IMR-90 (cell line): ENCODE data around the gene ITPKA. TPM values are rescaled to one million over a fixed set of nuclear protein-coding genes. Genes with fewer than 3 reads are reported as not detected.
A peak's percentile ranks its signal among the peaks of the same experiment; 100 is the strongest.

ENCODE experiments used
- ATAC-seq: fragments of 200-7000 bp; cut with Tn5 transposase; 2 replicates; pipeline ENCODE4 v1.9.1; 2020; ENCODE audit warnings: low read depth, mild to moderate bottlenecking, moderate library complexity
- BruUV-seq: library from RNA; stranded (reverse); fragments of 400-500 nt; replicated peaks from 2 replicates; lab custom pipeline; 2021; lab: Mats Ljungman, UMichigan
- CTCF ChIA-PET: fragments of 300-600 bp; formaldehyde crosslinking; extraction: SDS; loops from one replicate; lab custom pipeline; 2021; ENCODE audit warnings: antibody characterized with exemption; lab: Yijun Ruan, JAX
- POLR2A ChIA-PET: fragments of 300-600 bp; sonication (Branson Sonifier 250); formaldehyde crosslinking; loops from one replicate; lab custom pipeline; 2022; ENCODE audit warnings: antibody characterized with exemption; ENCODE audit not compliant: unreplicated experiment; lab: Charles Lee
- DNase-seq: peaks from one replicate; pipeline ENCODE4 v3.0.0; 2013
- H2AFZ ChIP-seq: replicated peaks from 2 replicates; pipeline ENCODE3; 2013; ENCODE audit warnings: low read length, mild to moderate bottlenecking; ENCODE audit not compliant: poor library complexity
- H2AK5ac ChIP-seq: 2 replicates; pipeline ENCODE4 v1.6.1; 2013; ENCODE audit warnings: low read depth, low read length, inconsistent platforms
- H2AK9ac ChIP-seq: replicated peaks from 2 replicates; pipeline ENCODE3; 2013; ENCODE audit warnings: mild to moderate bottlenecking, low read depth, low read length, moderate library complexity; ENCODE audit not compliant: poor library complexity
- H2BK120ac ChIP-seq: 2 replicates; pipeline ENCODE4 v1.6.1; 2013; ENCODE audit warnings: low read depth, low read length, inconsistent platforms
- H2BK15ac ChIP-seq: 3 replicates; pipeline ENCODE4 v1.6.1; 2013; ENCODE audit warnings: low read depth, low read length, inconsistent platforms
- H2BK20ac ChIP-seq: 2 replicates; pipeline ENCODE4 v1.6.1; 2013; ENCODE audit warnings: low read depth, mild to moderate bottlenecking, inconsistent platforms, low read length, moderate library complexity
- H2BK5ac ChIP-seq: 2 replicates; pipeline ENCODE4 v1.6.1; 2013; ENCODE audit warnings: mild to moderate bottlenecking, low read depth, low read length, inconsistent platforms; ENCODE audit not compliant: poor library complexity, severe bottlenecking
- H3K14ac ChIP-seq: replicated peaks from 2 replicates; pipeline ENCODE4 v1.6.1; 2013; ENCODE audit warnings: low read depth, low read length, inconsistent platforms
- H3K18ac ChIP-seq: 2 replicates; pipeline ENCODE4 v1.6.1; 2013; ENCODE audit warnings: low read depth, low read length, control low read depth
- H3K23ac ChIP-seq: 2 replicates; pipeline ENCODE4 v1.6.1; 2013; ENCODE audit warnings: low read depth, low read length, inconsistent platforms
- H3K27ac ChIP-seq: 2 replicates; pipeline ENCODE4 v1.5.1; 2013; ENCODE audit warnings: mild to moderate bottlenecking, control low read depth, low read length; ENCODE audit not compliant: insufficient read depth
- H3K27me3 ChIP-seq: 2 replicates; pipeline ENCODE4 v1.6.1; 2013; ENCODE audit warnings: low read length; ENCODE audit not compliant: control insufficient read depth, insufficient read depth
- H3K36me3 ChIP-seq: 2 replicates; pipeline ENCODE4 v1.6.1; 2013; ENCODE audit warnings: low read length, mixed read lengths; ENCODE audit not compliant: control insufficient read depth, insufficient read depth
- H3K4ac ChIP-seq: 2 replicates; pipeline ENCODE4 v1.6.1; 2013; ENCODE audit warnings: low read depth, low read length, inconsistent platforms
- H3K4me1 ChIP-seq: 2 replicates; pipeline ENCODE4 v1.6.1; 2013; ENCODE audit warnings: low read length, mixed read lengths; ENCODE audit not compliant: control insufficient read depth, insufficient read depth
- H3K4me2 ChIP-seq: 2 replicates; pipeline ENCODE4 v1.6.1; 2013; ENCODE audit warnings: low read depth, mild to moderate bottlenecking, control low read depth, low read length, moderate library complexity
- H3K4me3 ChIP-seq: 2 replicates; pipeline ENCODE4 v1.5.1; 2013; ENCODE audit warnings: low read depth, mild to moderate bottlenecking, control low read depth, low read length, moderate library complexity; ENCODE audit not compliant: insufficient read depth
- H3K56ac ChIP-seq: 2 replicates; pipeline ENCODE4 v1.6.1; 2013; ENCODE audit warnings: low read length, inconsistent platforms; ENCODE audit not compliant: insufficient read depth; ENCODE audit errors: extremely low read depth
- H3K79me1 ChIP-seq, 2 experiments: 2 replicates each; pipeline ENCODE4 v1.6.1; 2013; ENCODE audit warnings: low read length in 2 of 2, inconsistent platforms in 1 of 2, low read depth in 1 of 2
- H3K9ac ChIP-seq: 2 replicates; pipeline ENCODE4 v1.6.1; 2013; ENCODE audit warnings: low read depth, low read length, control low read depth
- H3K9me1 ChIP-seq: 2 replicates; pipeline ENCODE4 v1.6.1; 2013; ENCODE audit warnings: low read length, inconsistent platforms; ENCODE audit not compliant: insufficient read depth
- H3K9me3 ChIP-seq: 2 replicates; pipeline ENCODE4 v1.6.1; 2013; ENCODE audit warnings: low read length; ENCODE audit not compliant: control insufficient read depth, insufficient read depth
- H4K20me1 ChIP-seq: 2 replicates; pipeline ENCODE4 v1.6.1; 2013; ENCODE audit warnings: low read length, inconsistent platforms; ENCODE audit not compliant: insufficient read depth
- H4K5ac ChIP-seq: 2 replicates; pipeline ENCODE4 v1.6.1; 2013; ENCODE audit warnings: mild to moderate bottlenecking, low read depth, low read length, control low read depth
- H4K8ac ChIP-seq, 2 experiments: 2 replicates each; pipeline ENCODE4 v1.6.1; 2013; ENCODE audit warnings: low read depth in 2 of 2, low read length in 2 of 2, control low read depth in 1 of 2, inconsistent platforms in 1 of 2
- H4K91ac ChIP-seq: 2 replicates; pipeline ENCODE4 v1.6.1; 2013; ENCODE audit warnings: low read depth, low read length, inconsistent platforms; ENCODE audit not compliant: insufficient read depth
- BHLHE40 ChIP-seq: fragments of 150-350 bp; IDR thresholded peaks from 2 replicates; pipeline ENCODE4 v1.6.1; 2016; ENCODE audit warnings: mild to moderate bottlenecking, low read depth, low read length
- CEBPB ChIP-seq: IDR thresholded peaks from 2 replicates; pipeline ENCODE4 v1.6.1; 2012; ENCODE audit warnings: low read depth, low read length, improper control_type of control experiment
- CHD1 ChIP-seq: IDR thresholded peaks from 2 replicates; pipeline ENCODE4 v1.6.1; 2012; ENCODE audit warnings: low read depth, low read length, improper control_type of control experiment
- FOS ChIP-seq: fragments of 150-350 bp; IDR thresholded peaks from 2 replicates; pipeline ENCODE4 v1.6.1; 2016; ENCODE audit warnings: low read depth, low read length
- MAFK ChIP-seq: IDR thresholded peaks from 2 replicates; pipeline ENCODE4 v1.6.1; 2012; ENCODE audit warnings: low read depth, low read length, improper control_type of control experiment
- MAZ ChIP-seq: IDR thresholded peaks from 2 replicates; pipeline ENCODE4 v1.6.1; 2012; ENCODE audit warnings: low read depth, mild to moderate bottlenecking, low read length, improper control_type of control experiment, moderate library complexity, borderline replicate concordance
- MXI1 ChIP-seq: IDR thresholded peaks from 2 replicates; pipeline ENCODE4 v1.6.1; 2012; ENCODE audit warnings: low read depth, mild to moderate bottlenecking, low read length, moderate library complexity, borderline replicate concordance
- NFE2L2 ChIP-seq: fragments of 150-350 bp; IDR thresholded peaks from 2 replicates; pipeline ENCODE4 v1.6.1; 2016; ENCODE audit warnings: low read depth, mild to moderate bottlenecking, low read length
- POLR2A ChIP-seq: IDR thresholded peaks from 2 replicates; pipeline ENCODE4 v1.6.1; 2012; ENCODE audit warnings: mild to moderate bottlenecking, low read depth, low read length
- RAD21 ChIP-seq: IDR thresholded peaks from 2 replicates; pipeline ENCODE4 v1.6.1; 2012; ENCODE audit warnings: low read length, improper control_type of control experiment
- RCOR1 ChIP-seq: IDR thresholded peaks from 2 replicates; pipeline ENCODE4 v1.6.1; 2012; ENCODE audit warnings: mild to moderate bottlenecking, low read length, improper control_type of control experiment; ENCODE audit not compliant: insufficient replicate concordance
- RFX5 ChIP-seq: IDR thresholded peaks from 2 replicates; pipeline ENCODE4 v1.8.0; 2012; ENCODE audit warnings: low read depth, mild to moderate bottlenecking, low read length, moderate library complexity
- SMC3 ChIP-seq: fragments of 150-350 bp; IDR thresholded peaks from 2 replicates; pipeline ENCODE4 v1.6.1; 2016; ENCODE audit warnings: low read depth, mild to moderate bottlenecking, antibody characterized with exemption, low read length, moderate library complexity
- WGBS, 2 experiments: methylation state at CpG; one replicate each; pipeline versions ENCODE4 v1.1.5 to v1.1.7; 2013; ENCODE audit warnings: missing lambda C conversion rate in 2 of 2; ENCODE audit not compliant: insufficient read length in 1 of 2; ENCODE audit errors: extremely low coverage in 2 of 2; 5-methylcytosine and 5-hydroxymethylcytosine counted together
- dilution Hi-C: fragments of 300-500 bp; cut with HindIII; formaldehyde crosslinking; loops from one replicate; pipeline ENCODE4 v1.14.3; 2018; ENCODE audit warnings: low sequenced_read_pairs; ENCODE audit not compliant: unreplicated experiment
- in situ Hi-C: fragments of 300-500 bp; cut with MboI; formaldehyde crosslinking; loops from 3 replicates; pipeline ENCODE4 v1.14.3; 2019; ENCODE audit warnings: low sequenced_read_pairs, inconsistent platforms, mixed read lengths
- intact Hi-C: fragments of 100-400 bp; cut with micrococcal nuclease; formaldehyde crosslinking; loops from 2 replicates; pipeline ENCODE4 v1.10.0; 2022
- polyA plus RNA-seq, 3 experiments: library from polyadenylated mRNA; depleted of rRNA; stranded (reverse); fragments of >200 nt; gene quantifications; 2 replicates each; pipeline ENCODE4 v1.2.3, GENCODE V29; 2012; ENCODE audit warnings: low replicate concordance in 1 of 3
- total RNA-seq: library from RNA; depleted of rRNA; stranded (reverse); fragments of >200 nt; gene quantifications from 2 replicates; pipeline ENCODE4 v1.2.3, GENCODE V29; 2012
- TF ChIP-seq, protein P1 (sequence below): fragments of 150-350 bp; IDR thresholded peaks from 2 replicates; pipeline ENCODE4 v1.6.1; 2017; ENCODE audit warnings: mild to moderate bottlenecking, antibody characterized with exemption, low read length, low read depth
- TF ChIP-seq, protein P2 (sequence below): fragments of 150-350 bp; IDR thresholded peaks from 2 replicates; pipeline ENCODE4 v1.6.1; 2016; ENCODE audit warnings: low read depth, mild to moderate bottlenecking, low read length, moderate library complexity, borderline replicate concordance
- TF ChIP-seq, protein P3 (sequence below): conservative IDR thresholded peaks from 2 replicates; pipeline ENCODE4 v1.5.1; 2012; ENCODE audit warnings: mild to moderate bottlenecking, low read depth, low read length, improper control_type of control experiment

Gene ITPKA
- total and polyA plus RNA-seq, 2 of the 4 experiments (the other 2 are of a cell fraction): 1.1 to 1.8 TPM

DNA sequence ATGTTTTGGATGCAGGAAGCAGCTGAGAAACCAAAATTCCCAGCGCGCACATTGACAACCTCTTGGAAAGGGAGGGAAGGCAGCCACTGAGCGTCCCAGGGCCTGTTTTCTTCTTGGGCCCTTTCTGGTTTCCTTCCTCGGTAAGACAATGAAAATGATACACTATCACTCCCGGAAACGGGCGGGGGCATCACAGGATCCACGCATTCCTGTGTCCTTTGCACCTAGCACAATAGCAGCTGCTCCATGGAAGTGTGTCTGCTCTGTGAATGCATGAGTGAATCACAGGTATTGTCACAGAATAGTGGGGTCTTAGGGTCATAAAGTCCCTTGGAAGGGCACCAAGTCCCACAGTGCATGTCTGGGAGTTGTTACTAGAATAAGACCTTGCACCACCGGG is 6.3 kb upstream of the ITPKA start:
- H3K27me3 ChIP-seq: no peaks in the 10 kb centered on the region
- no peak overlapping the region for H3K27ac ChIP-seq
- no TSS peak for BruUV-seq
- H2AK5ac ChIP-seq: peak overlapping the region; percentile 99
- ChIA-PET CTCF (no interaction called here), POLR2A (no interaction called here)
- H2BK5ac ChIP-seq: peak overlapping the region; percentile 95
- no peak overlapping the region for H3K4me2 ChIP-seq
- peak overlapping the region; percentile 20; the same call in 1 of the 2 replicates for H4K91ac ChIP-seq
- H3K56ac ChIP-seq: no peak overlapping the region
- no peaks in the 10 kb centered on the region for H3K9me3 ChIP-seq
- peak overlapping the region; percentile 70 for H2AK9ac ChIP-seq
- H3K4me1 ChIP-seq: peaks cover 15% of the 10 kb centered on the region
- H3K4me3 ChIP-seq: no peak overlapping the region
- H2AFZ ChIP-seq: peak overlapping the region; percentile 18
- no CpG with 5 or more reads among the region's 9 CpGs for whole genome bisulfite sequencing, 2 experiments
- no peak overlapping the region; a peak in 1 of 4 replicates for H4K8ac ChIP-seq
- TF ChIP-seq CEBPB (no peak), FOS (no peak), SMC3 (no peak), BHLHE40 (no peak), CHD1 (no peak), MXI1 (no peak), POLR2A (no peak), MAZ (no peak), RCOR1 (no peak), MAFK (no peak), RFX5 (no peak), NFE2L2 (no peak), RAD21 (no peak)
- TF ChIP-seq, protein P1, sequence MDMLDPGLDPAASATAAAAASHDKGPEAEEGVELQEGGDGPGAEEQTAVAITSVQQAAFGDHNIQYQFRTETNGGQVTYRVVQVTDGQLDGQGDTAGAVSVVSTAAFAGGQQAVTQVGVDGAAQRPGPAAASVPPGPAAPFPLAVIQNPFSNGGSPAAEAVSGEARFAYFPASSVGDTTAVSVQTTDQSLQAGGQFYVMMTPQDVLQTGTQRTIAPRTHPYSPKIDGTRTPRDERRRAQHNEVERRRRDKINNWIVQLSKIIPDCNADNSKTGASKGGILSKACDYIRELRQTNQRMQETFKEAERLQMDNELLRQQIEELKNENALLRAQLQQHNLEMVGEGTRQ: no peak
- TF ChIP-seq, protein P2, sequence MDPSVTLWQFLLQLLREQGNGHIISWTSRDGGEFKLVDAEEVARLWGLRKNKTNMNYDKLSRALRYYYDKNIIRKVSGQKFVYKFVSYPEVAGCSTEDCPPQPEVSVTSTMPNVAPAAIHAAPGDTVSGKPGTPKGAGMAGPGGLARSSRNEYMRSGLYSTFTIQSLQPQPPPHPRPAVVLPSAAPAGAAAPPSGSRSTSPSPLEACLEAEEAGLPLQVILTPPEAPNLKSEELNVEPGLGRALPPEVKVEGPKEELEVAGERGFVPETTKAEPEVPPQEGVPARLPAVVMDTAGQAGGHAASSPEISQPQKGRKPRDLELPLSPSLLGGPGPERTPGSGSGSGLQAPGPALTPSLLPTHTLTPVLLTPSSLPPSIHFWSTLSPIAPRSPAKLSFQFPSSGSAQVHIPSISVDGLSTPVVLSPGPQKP: no peak
- TF ChIP-seq, protein P3, sequence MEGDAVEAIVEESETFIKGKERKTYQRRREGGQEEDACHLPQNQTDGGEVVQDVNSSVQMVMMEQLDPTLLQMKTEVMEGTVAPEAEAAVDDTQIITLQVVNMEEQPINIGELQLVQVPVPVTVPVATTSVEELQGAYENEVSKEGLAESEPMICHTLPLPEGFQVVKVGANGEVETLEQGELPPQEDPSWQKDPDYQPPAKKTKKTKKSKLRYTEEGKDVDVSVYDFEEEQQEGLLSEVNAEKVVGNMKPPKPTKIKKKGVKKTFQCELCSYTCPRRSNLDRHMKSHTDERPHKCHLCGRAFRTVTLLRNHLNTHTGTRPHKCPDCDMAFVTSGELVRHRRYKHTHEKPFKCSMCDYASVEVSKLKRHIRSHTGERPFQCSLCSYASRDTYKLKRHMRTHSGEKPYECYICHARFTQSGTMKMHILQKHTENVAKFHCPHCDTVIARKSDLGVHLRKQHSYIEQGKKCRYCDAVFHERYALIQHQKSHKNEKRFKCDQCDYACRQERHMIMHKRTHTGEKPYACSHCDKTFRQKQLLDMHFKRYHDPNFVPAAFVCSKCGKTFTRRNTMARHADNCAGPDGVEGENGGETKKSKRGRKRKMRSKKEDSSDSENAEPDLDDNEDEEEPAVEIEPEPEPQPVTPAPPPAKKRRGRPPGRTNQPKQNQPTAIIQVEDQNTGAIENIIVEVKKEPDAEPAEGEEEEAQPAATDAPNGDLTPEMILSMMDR: no peak
- H2BK15ac ChIP-seq: 0 out of 3 replicates have a peak overlapping the region, but pooled peaks have one; percentile 8
- peaks cover 48% of the 10 kb centered on the region for H3K9me1 ChIP-seq
- H4K5ac ChIP-seq: no peak overlapping the region
- peaks cover 0 to 15% of the 10 kb centered on the region in 2 experiments; a peak in 2 of 4 replicates for H3K79me1 ChIP-seq
- H3K18ac ChIP-seq: no peak overlapping the region
- H3K14ac ChIP-seq: no peak overlapping the region
- H3K4ac ChIP-seq: peak overlapping the region; percentile 82; the same call in 1 of the 2 replicates
- no peak overlapping the region for H3K23ac ChIP-seq
- H2BK120ac ChIP-seq: peak overlapping the region; percentile 36; the same call in 1 of the 2 replicates
- dilution Hi-C loops (no loop called here), in situ Hi-C loops (no loop called here), intact Hi-C loops (no loop called here)
- no peak for ATAC-seq
- peak overlapping the region; percentile 32; the same call in 1 of the 2 replicates for H2BK20ac ChIP-seq
- no peak for DNase-seq
- no peaks in the 10 kb centered on the region for H4K20me1 ChIP-seq
- peaks cover 7% of the 10 kb centered on the region for H3K36me3 ChIP-seq
- no peak overlapping the region for H3K9ac ChIP-seq
